ENCODE data around the gene WWTR1.

WWTR1 gene

GRCh38 chr3:149476225-149476624 lies 181.6 kb downstream of the WWTR1 start:
- TF ChIP-seq ZNF274 (IDR thresholded peaks at IDR 0.05; ENCODE audit: low read depth, low read length) = no peak

DNA sequence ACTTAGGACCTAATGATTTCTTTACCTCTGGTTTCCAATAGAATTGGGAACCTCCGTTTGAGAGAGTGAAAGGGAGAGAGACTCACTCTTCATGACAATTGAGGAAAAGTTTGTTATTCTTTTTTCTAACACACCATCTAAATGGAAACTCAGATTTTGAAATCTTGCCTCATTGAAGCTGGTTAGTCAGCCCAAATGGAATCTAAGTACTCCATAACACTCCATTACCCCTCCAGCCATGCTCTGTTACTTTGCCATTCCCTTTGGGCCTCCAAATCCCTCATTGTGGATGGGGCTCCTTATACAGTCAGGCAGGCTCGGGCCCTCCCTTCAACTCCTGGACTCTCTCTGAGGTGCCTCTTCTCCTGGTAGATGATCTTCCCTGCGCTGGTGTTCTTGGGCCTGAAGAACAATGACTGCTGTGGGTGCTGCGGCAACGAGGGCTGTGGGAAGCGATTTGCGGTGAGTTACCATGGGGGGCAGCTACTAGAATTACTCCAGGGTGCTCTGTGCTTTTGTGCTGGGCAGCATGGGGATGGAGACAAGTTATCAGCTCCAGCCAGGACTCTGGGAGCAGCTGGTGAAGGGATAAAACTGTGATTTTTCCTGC lies 182.3 kb downstream of the WWTR1 start:
- no peak overlapping the region for H3K4me3 ChIP-seq (ENCODE audit: low read length)
- TF ChIP-seq ZNF274 (IDR thresholded peaks at IDR 0.05; ENCODE audit: low read depth, low read length) = no peak

More at GRCh38 chr3:149476225-149476624, 181.6 kb downstream of the WWTR1 start:
- no peak overlapping the region for H3K4me3 ChIP-seq (ENCODE audit: low read length)

- H3K4me3 ChIP-seq (ENCODE audit: low read length) = no peak within 1 kb of the TSS
These were observed 183.5 kb downstream of the WWTR1 start, which contains the start of gene TM4SF4 for GRCh38 chr3:149474250-149474817. Gene TM4SF4, plus strand, starts transcription at chr3:149474697. Its CDS starts 181 bp downstream, at chr3:149474878.

GRCh38 chr3:149473357-149474249 lies 184.2 kb downstream of the WWTR1 start:
- no peak overlapping the region for H3K4me3 ChIP-seq (ENCODE audit: low read length)
- TF ChIP-seq ZNF274 (IDR thresholded peaks at IDR 0.05; ENCODE audit: low read depth, low read length) = no peak

More at GRCh38 chr3:149474250-149474817, 183.5 kb downstream of the WWTR1 start, which contains the start of gene TM4SF4:
- TF ChIP-seq ZNF274 (IDR thresholded peaks at IDR 0.05; ENCODE audit: low read depth, low read length) = no peak

GRCh38 chr3:149472030-149472797 lies 185.6 kb downstream of the WWTR1 start:
- no peak overlapping the region for H3K4me3 ChIP-seq (ENCODE audit: low read length)
- no peak for TF ChIP-seq ZNF274 (IDR thresholded peaks at IDR 0.05; ENCODE audit: low read depth, low read length)

GRCh38 chr3:149470381-149470780 lies 187.4 kb downstream of the WWTR1 start:
- H3K4me3 ChIP-seq (ENCODE audit: low read length) = no peak overlapping the region
- no peak for TF ChIP-seq ZNF274 (IDR thresholded peaks at IDR 0.05; ENCODE audit: low read depth, low read length)

GRCh38 chr3:149468504-149469212 lies 189.2 kb downstream of the WWTR1 start:
- no peak overlapping the region for H3K4me3 ChIP-seq (ENCODE audit: low read length)
- no peak for TF ChIP-seq ZNF274 (IDR thresholded peaks at IDR 0.05; ENCODE audit: low read depth, low read length)

All from GM08714 (cell line).